GM12878 (cell line): ENCODE data around the gene CXXC5. TPM values are rescaled to one million over a fixed set of nuclear protein-coding genes. Genes with fewer than 3 reads are reported as not detected.
A peak's percentile ranks its signal among the peaks of the same experiment; 100 is the strongest.

Source experiments
- ATF7 ChIP-seq: fragments of 450-650 bp; IDR thresholded peaks from 2 replicates; pipeline ENCODE4 v1.6.1; 2016; ENCODE audit warnings: low read depth, mild to moderate bottlenecking
- BCL11A ChIP-seq: IDR thresholded peaks from 2 replicates; pipeline ENCODE4 v1.6.1; 2011; ENCODE audit warnings: low read depth, low read length
- BCLAF1 ChIP-seq: fragments of 450-650 bp; IDR thresholded peaks from 2 replicates; pipeline ENCODE4 v1.6.1; 2017; ENCODE audit warnings: antibody characterized with exemption, mild to moderate bottlenecking, moderate library complexity
- CBFB ChIP-seq: IDR thresholded peaks from 2 replicates; pipeline ENCODE4 v1.6.1; 2016; ENCODE audit warnings: antibody characterized with exemption, low read depth
- DPF2 ChIP-seq: fragments of 450-650 bp; IDR thresholded peaks from 2 replicates; pipeline ENCODE4 v1.6.1; 2017; ENCODE audit warnings: mild to moderate bottlenecking
- ELK1 ChIP-seq: IDR thresholded peaks from 2 replicates; pipeline ENCODE4 v1.6.1; 2012; ENCODE audit warnings: low read depth, low read length, improper control_type of control experiment
- EZH2 ChIP-seq: IDR thresholded peaks from 2 replicates; pipeline ENCODE4 v1.6.1; 2012; ENCODE audit warnings: low read depth, mild to moderate bottlenecking, control low read depth, inconsistent platforms, low read length, borderline replicate concordance; ENCODE audit not compliant: control insufficient read depth
- GABPA ChIP-seq: IDR thresholded peaks from 2 replicates; pipeline ENCODE4 v1.6.1; 2014; ENCODE audit warnings: antibody characterized with exemption, low read depth, mild to moderate bottlenecking, inconsistent platforms
- IKZF2 ChIP-seq, 2 experiments: fragments of 450-650 bp; IDR thresholded peaks; 2 replicates each; pipeline ENCODE4 v1.6.1; 2017; ENCODE audit warnings: mild to moderate bottlenecking in 2 of 2, moderate library complexity in 2 of 2
- JUNB ChIP-seq: IDR thresholded peaks from 2 replicates; pipeline ENCODE4 v1.6.1; 2016; ENCODE audit warnings: antibody characterized with exemption, mild to moderate bottlenecking
- KLF5 ChIP-seq: fragments of 450-650 bp; IDR thresholded peaks from 2 replicates; pipeline ENCODE4 v1.6.1; 2014; ENCODE audit warnings: mild to moderate bottlenecking; ENCODE audit not compliant: partially characterized antibody
- MEF2B ChIP-seq: fragments of 450-650 bp; IDR thresholded peaks from 2 replicates; pipeline ENCODE4 v1.6.1; 2018; ENCODE audit warnings: mild to moderate bottlenecking, moderate library complexity; ENCODE audit not compliant: partially characterized antibody, poor library complexity, severe bottlenecking
- NFXL1 ChIP-seq: fragments of 450-650 bp; IDR thresholded peaks from 2 replicates; pipeline ENCODE4 v1.6.1; 2017; ENCODE audit warnings: antibody characterized with exemption, mild to moderate bottlenecking, borderline replicate concordance
- NFYB ChIP-seq: IDR thresholded peaks from 2 replicates; pipeline ENCODE4 v1.6.1; 2011; ENCODE audit warnings: low read depth, mild to moderate bottlenecking, low read length, improper control_type of control experiment, moderate library complexity; ENCODE audit not compliant: insufficient read depth
- PAX5 ChIP-seq: IDR thresholded peaks from 2 replicates; pipeline ENCODE4 v1.6.1; 2011; ENCODE audit warnings: low read depth, low read length, borderline replicate concordance
- PML ChIP-seq: IDR thresholded peaks from 2 replicates; pipeline ENCODE4 v1.6.1; 2012; ENCODE audit warnings: low read length, inconsistent platforms
- SMAD1 ChIP-seq: fragments of 450-650 bp; IDR thresholded peaks from 2 replicates; pipeline ENCODE4 v1.6.1; 2018; ENCODE audit warnings: mild to moderate bottlenecking, low read depth; ENCODE audit not compliant: partially characterized antibody
- SREBF1 ChIP-seq: IDR thresholded peaks from 2 replicates; pipeline ENCODE4 v1.6.1; 2012; ENCODE audit warnings: mild to moderate bottlenecking, low read length
- TARDBP ChIP-seq: IDR thresholded peaks from 2 replicates; pipeline ENCODE4 v1.6.1; 2016; ENCODE audit warnings: borderline replicate concordance
- TCF12 ChIP-seq: IDR thresholded peaks from 2 replicates; pipeline ENCODE4 v1.6.1; 2011; ENCODE audit warnings: low read depth, mild to moderate bottlenecking, low read length
- polyA plus RNA-seq, 11 experiments: library from polyadenylated mRNA; depleted of rRNA in 4 of 11; unstranded in 6 of 11; stranded (reverse) in 5 of 11; fragments of >200 nt; fragmentation: Nextera tagmentation in 4 of 11; fragmentation: Illumina TruSeq in 1 of 11; extraction: Ambion mirVana in 4 of 11; extraction: Trizol in 1 of 11; gene quantifications; 1 replicate in 1 of 11; 2 replicates in 10 of 11; pipeline versions ENCODE4 v1.2.1 to v1.2.3, GENCODE V29; 2011 to 2016; ENCODE audit warnings: inconsistent platforms in 2 of 11, missing spikeins in 2 of 11, low read depth in 1 of 11
- total RNA-seq, 4 experiments: library from RNA; depleted of rRNA in 3 of 4; stranded (reverse); fragments of >200 nt in 3 of 4; fragmentation: Illumina TruSeq in 1 of 4; extraction: Trizol in 1 of 4; gene quantifications; 2 replicates each; pipeline versions ENCODE4 v1.2.1 to v1.2.3, GENCODE V29; 2013 to 2021
- TF ChIP-seq, protein P1 (sequence below): fragments of 450-650 bp; IDR thresholded peaks from 2 replicates; pipeline ENCODE4 v1.6.1; 2018; ENCODE audit warnings: borderline replicate concordance, mild to moderate bottlenecking; ENCODE audit not compliant: partially characterized antibody
- TF ChIP-seq, protein P2 (sequence below): fragments of 450-650 bp; conservative IDR thresholded peaks from 2 replicates; pipeline ENCODE4 v1.6.1; 2017; ENCODE audit warnings: mild to moderate bottlenecking, moderate library complexity

The CXXC5 gene
- total and polyA plus RNA-seq, 10 of the 15 experiments (the other 5 are each of a cell fraction or from before 2014, with no cell fraction given), result 1.8 to 90.8 (median 40.7) TPM

- TF ChIP-seq BCLAF1 (no peak), EZH2 (no peak), IKZF2 (IDR thresholded peaks at IDR 0.05) (peak; percentile 10 to 23; a peak in 1 of 4 replicates), SMAD1 (no peak), ELK1 (no peak), GABPA (no peak), BCL11A (no peak), PML (no peak), TCF12 (no peak), MEF2B (no peak), NFYB (no peak), TARDBP (0 out of 2 replicates have a peak, but pooled peaks have one; percentile 49), CBFB (no peak), KLF5 (no peak), DPF2 (peak; percentile 73), ATF7 (no peak), PAX5 (peak; percentile 40; the same call in 1 of the 2 replicates), NFXL1 (no peak), JUNB (no peak), SREBF1 (no peak)
- TF ChIP-seq, protein P1, sequence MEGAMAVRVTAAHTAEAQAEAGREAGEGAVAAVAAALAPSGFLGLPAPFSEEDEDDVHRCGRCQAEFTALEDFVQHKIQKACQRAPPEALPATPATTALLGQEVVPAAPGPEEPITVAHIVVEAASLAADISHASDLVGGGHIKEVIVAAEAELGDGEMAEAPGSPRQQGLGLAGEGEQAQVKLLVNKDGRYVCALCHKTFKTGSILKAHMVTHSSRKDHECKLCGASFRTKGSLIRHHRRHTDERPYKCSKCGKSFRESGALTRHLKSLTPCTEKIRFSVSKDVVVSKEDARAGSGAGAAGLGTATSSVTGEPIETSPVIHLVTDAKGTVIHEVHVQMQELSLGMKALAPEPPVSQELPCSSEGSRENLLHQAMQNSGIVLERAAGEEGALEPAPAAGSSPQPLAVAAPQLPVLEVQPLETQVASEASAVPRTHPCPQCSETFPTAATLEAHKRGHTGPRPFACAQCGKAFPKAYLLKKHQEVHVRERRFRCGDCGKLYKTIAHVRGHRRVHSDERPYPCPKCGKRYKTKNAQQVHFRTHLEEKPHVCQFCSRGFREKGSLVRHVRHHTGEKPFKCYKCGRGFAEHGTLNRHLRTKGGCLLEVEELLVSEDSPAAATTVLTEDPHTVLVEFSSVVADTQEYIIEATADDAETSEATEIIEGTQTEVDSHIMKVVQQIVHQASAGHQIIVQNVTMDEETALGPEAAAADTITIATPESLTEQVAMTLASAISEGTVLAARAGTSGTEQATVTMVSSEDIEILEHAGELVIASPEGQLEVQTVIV, result no peak
- TF ChIP-seq, protein P2, sequence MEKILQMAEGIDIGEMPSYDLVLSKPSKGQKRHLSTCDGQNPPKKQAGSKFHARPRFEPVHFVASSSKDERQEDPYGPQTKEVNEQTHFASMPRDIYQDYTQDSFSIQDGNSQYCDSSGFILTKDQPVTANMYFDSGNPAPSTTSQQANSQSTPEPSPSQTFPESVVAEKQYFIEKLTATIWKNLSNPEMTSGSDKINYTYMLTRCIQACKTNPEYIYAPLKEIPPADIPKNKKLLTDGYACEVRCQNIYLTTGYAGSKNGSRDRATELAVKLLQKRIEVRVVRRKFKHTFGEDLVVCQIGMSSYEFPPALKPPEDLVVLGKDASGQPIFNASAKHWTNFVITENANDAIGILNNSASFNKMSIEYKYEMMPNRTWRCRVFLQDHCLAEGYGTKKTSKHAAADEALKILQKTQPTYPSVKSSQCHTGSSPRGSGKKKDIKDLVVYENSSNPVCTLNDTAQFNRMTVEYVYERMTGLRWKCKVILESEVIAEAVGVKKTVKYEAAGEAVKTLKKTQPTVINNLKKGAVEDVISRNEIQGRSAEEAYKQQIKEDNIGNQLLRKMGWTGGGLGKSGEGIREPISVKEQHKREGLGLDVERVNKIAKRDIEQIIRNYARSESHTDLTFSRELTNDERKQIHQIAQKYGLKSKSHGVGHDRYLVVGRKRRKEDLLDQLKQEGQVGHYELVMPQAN, result peak; percentile 38; the same call in 1 of the 2 replicates
These were observed 1.2 kb downstream of the CXXC5 start (continued) for GRCh38 chr5:139649082-139649991.
